Anterior cingulate cortex (tissue), 58 donors: ENCODE measurements around the gene PRKAR1A.
"Not testable (repeated sequence)": the region's sequence is repeated elsewhere in the genome, so short reads cannot be mapped to it uniquely, and the experiment has no call there.

Experiments used
- DNase-seq, 58 donors: peaks; one replicate each; lab custom pipeline; 2025; lab: John Stamatoyannopoulos, UW

The PRKAR1A gene

DNA sequence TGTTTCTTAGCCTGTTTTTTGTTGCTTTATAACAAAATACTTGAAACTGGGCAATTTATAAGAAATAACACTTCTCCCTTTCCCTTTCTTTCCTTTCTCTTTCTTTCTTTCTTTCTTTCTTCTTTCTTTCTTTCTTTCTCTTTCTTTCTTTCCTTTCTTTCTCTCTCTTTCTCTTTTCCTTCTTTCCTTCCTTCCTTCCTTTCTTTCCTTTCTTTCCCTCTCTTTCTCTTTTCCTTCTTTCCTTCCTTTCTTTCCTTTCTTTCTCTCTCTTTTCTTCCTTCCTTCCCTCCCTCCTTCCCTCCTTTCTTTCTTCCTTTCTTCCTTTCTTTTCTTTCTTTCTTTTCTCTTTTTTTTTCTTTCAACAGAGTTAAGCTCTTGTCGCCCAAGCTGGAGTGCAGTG is 61.1 kb downstream of the PRKAR1A start:
- no peak for DNase-seq

- DNase-seq, result no peak
These were observed 63.9 kb downstream of the PRKAR1A start for GRCh38 chr17:68576137-68576536.

GRCh38 chr17:68576811-68577496 is 64.7 kb downstream of the PRKAR1A start:
- DNase-seq, result no peak

DNA sequence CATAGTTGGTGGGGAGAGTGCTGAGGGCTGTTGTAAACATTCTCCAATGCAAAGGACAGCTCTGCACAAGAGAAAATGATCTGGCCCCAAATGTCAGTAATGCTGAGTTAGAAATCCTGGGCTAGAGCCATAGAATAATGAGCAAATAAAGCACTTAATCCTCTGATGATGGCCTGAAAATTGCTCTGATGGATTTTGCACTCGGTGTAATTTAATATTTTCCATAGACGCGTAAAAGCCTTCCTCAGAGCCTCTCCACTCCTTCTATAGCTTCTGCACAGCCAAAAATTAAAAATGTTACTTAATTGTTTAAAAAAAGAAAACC is 65.2 kb downstream of the PRKAR1A start:
- DNase-seq, result no peak

DNA sequence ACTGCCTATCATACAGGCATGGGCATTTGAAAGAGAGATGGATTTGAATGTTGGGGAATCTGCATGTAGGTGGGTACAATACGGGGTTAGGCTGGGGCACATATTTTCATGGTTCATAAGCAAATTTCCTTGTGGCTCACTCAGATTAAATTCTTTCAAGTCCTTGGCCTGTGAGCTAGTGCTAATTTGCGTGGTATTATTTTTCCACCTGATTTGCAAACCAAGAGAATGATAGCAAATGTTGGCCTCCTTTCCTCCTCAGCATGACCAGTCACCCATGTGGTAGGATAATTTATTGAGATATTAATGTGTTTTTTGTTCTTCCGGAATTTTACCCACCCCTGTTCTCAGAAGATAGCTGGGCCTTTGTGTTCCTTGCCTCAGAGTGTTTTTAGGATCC is 66.0 kb downstream of the PRKAR1A start:
- no peak for DNase-seq

DNA sequence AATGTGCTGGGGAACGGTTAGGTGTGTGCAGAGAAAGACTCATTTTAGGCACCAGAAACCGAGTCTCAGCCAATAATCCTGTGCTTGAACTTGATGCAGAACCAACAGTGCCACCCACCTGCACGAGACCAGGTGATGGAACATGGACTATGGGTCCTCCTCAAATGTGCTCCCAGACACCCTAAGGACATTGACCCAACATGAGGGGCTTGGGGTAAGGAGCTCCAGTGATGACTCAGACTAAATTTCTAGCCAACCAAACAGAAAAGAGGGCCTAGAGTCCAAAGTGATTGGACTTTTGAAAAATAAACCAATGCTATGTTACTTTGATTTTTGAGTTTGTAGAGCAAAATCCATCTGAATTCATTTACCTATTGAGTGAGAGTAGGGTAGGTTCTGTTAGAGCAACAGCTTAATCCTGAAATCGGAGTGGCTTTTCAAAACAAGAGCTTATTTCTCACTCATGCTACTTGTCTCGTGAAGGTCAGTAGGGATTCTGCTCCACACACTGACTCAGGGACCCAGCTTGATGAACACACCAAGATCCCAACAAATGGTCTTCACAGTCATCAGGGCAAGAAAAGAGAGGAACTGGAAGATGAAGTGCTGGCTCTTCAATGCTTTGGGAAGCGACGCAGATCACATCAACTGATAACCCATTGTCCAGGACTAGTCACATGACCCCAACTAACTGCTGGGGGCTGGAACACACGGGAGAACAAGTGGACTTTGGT is 67.1 kb downstream of the PRKAR1A start:
- no peak for DNase-seq

DNA sequence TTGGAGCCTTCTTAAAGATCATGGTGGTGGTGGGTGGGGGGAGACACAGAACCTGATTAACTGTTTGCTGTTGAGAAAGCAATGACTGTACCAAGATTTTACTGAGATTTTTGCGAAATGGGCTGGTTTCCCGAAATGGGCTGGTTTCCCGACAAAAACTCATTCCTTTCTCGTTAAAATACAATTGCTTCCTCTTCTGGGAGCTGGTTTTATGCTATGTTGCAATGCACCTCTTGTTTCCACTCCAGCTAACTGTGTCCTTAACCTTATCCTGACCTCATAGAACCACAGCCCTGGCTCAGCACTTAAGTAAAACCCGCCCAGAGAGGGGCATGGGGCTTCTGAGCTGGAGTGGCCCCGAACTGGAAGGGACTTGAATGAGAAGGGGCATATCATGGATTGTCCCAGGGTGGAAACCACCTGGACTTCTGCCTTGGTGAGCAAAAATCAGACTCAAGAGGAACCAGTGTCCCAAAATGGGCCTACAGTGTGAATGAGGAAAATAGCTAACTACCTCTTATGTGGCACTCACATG is 68.1 kb downstream of the PRKAR1A start:
- peak in 1 of 58 donors; percentile 10 for DNase-seq

DNA sequence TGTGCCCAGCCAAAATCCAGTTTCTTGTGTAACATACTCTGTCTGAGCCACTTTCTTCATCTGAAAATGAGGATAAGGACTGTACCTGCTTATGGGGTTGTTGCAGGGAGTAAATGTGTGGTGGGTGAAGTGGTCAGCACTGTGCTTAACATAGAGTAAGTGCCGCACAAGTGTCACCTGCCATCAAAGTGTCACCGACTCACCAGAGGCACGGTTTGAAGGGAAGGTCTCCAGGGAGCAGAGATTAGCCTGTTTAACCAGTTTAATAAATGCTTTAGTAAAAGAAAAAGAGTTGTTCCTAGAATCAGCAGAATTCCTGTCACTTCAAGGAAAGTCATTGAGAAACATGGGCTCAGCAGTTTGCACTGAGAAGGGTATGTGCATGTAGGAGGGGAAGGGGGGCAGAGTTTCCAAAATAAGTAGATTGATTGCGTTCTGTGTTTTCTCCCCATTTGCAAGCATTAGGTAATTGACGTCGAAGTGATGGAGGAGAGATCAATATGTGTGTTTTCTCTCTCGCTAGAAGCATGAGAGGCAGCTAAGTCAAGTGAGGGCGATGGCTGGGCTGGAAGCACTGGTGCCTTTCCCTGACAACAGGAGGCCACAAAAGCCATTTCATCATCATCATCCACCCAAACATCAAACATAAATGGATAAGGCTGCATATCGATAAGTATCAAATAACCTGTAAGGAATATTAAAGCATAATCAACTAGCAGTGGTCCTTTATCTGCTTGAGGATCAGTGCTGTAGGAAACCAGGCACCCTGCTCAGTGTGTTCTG is 69.8 kb downstream of the PRKAR1A start:
- DNase-seq, result no peak

GRCh38 chr17:68582867-68583266 is 70.6 kb downstream of the PRKAR1A start:
- DNase-seq, result not testable (repeated sequence)

GRCh38 chr17:68584581-68585303 is 72.5 kb downstream of the PRKAR1A start:
- DNase-seq, result no peak

GRCh38 chr17:68585643-68586042 is 73.4 kb downstream of the PRKAR1A start:
- DNase-seq, result no peak

DNA sequence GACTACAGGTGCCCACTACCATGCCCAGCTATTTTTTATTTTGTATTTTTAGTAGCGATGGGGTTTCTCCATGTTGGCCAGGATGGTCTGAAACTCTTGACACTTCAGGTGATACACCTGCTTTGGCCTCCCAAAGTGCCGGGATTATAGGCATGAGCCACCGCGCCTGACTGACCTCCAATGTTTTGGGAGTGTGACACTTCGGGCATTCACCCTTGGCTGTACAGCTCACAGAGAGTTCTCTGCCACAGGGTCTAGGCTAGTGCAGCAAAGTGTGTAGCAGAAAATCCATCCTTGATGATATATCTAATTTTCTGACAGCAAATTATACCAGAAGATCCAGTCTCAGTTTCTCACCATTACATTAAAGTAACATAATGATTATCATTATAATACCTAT is 74.8 kb downstream of the PRKAR1A start:
- DNase-seq, result no peak

GRCh38 chr17:68587847-68588246 is 75.6 kb downstream of the PRKAR1A start:
- no peak for DNase-seq

GRCh38 chr17:68588362-68588761 is 76.1 kb downstream of the PRKAR1A start:
- no peak for DNase-seq

DNA sequence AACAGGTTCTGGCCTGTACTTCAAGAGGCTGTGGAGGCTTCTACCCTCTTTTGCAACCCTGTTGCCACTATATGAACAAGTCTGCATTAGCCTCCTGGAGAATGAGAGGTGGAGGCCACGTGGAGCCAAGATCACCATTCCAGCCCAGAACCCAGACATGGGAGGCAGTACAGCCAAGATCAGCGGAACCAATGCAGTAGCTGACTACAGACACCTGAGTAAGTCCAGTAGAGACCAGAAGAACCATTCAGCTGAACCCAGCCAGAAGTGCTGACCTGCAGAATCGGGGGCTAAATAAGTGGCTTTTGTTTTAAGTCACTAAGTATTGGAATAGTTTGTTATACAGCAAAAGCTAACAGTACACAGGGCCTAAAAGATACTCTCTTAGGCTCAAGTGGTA is 76.9 kb downstream of the PRKAR1A start:
- DNase-seq, result no peak

- peak in 1 of 58 donors; percentile 9 for DNase-seq
These were observed 79.4 kb downstream of the PRKAR1A start for GRCh38 chr17:68591583-68591982.

DNA sequence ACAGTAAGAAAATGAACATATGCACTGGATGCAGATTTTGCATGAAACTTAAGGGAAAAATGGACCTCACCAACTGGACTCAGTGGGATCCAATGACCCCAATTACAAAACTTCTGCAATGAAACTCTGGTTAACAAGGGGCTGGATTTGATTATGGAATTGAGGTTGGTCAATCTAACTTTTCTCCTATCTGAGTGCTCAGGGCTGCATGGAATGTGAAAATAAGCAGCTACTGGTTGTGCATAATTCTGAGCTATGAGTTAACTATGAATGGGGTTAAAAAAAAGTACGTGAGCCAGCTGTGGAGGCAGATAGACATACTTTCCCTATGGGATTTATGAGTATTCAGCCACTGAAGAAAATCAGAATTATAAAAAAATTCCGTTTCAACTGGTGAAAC is 79.8 kb downstream of the PRKAR1A start:
- no peak for DNase-seq

DNA sequence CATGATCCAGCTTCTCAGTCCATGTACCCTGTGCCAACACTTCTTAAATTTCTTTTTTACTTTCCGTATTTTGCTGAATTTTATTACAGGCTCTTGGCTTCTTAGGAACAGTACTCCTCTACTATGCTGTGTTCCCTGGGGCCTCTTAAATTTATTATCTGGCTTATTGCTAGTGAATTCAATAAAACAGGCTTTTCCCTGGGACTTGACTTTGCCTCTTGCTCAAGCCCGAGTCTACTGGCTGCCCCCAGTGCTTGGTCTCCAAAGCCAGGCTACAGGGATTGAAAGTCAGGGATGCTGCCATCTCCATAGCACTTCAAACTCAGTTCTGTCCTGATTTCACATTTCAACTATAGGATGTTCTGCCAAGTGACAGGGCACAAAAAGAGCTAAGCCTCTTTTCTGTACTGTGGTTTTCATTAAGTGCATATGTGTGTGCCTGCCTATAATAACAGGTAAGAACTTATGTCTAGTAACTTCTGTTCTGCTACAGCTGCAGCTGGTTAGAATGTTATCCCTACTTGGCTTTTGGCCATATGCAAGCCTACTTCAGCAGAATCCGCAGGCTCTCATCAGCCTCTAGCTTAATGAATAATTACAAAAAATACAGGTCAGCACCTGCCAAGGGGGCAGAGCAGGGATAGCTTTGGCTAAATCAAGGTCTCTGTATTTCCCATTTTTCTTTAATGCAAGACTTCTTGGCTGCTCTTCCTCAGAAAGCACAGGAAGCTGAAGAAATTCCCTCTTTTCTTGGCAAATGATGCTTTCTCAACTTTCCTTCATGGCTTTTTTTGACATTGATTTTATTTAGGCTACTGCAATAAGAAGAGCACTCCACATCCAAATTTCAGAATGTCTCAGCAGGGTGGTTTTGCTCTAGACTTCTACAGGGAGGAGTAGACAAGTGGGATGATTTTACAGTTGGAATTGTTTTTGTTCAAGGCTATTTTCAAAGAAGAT is 80.7 kb downstream of the PRKAR1A start:
- no peak for DNase-seq

DNA sequence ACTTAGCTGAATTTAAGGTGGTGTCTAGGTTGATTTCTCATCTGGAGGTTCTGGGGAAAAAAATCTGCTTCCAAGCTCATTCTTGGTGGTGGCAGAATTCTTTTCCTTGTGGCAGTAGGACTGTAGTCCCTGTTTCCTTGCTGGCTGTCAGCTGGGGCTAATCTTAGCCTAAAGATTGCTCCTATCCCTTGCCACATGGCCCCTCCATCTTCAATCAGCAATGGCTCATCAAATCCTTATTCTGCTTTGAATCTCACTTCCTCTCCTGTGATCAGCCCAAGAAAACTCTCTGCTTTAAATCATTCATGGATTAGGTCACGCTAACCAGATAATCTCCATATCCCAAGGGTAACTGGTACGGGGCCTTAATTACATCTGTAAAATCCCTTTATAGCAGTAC is 82.3 kb downstream of the PRKAR1A start:
- no peak for DNase-seq
